Left cardiac atrium (tissue), 4 donors: ENCODE results near the gene PCSK7. TPM values are rescaled to one million over a fixed set of nuclear protein-coding genes. Genes with fewer than 3 reads are reported as not detected.

Source experiments
- ATAC-seq, 2 donors: fragments of 200-7000 bp; cut with Tn5 transposase; one replicate each; pipeline ENCODE4 v1.9.1; 2020; ENCODE audit warnings: mild to moderate bottlenecking in 2 of 2, moderate library complexity in 2 of 2
- DNase-seq: peaks from one replicate; pipeline ENCODE4 v3.0.0-alpha.2; 2020
- intact Hi-C, 2 donors: fragments of 100-400 bp; cut with DNase I; formaldehyde crosslinking; loops; one replicate each; pipeline versions ENCODE4 v1.14.1 to v1.15.1; 2022 to 2023
- total RNA-seq, 2 donors: library from RNA; stranded (reverse); fragmentation: NEBNext Ultra II Directional; extraction: Animal tissue kit (Norgen Biotek cat#: 25700); gene quantifications; one replicate each; pipeline ENCODE4 v1.2.1, GENCODE V29; 2021
- donor health status: DM: no; HTN: yes; CAD: no.
- donor health status: DM: no; HTN: yes; CAD: no; lungs with severe emphysema.
- donor health status: DM: yes; HTN: yes; CAD: no.
- donor health status: Dilated cardiomyopathy.

The PCSK7 gene
- total RNA-seq, 2 donors from 2014 or later = 29.2 to 42.5 TPM

GRCh38 chr11:117177534-117178209 is 54.2 kb downstream of the PCSK7 start:
- intact Hi-C loops = loop anchor here in 1 of 2 donors (2.0 to 5.0 kb wide), 2 partner anchors 33 to 45 kb away; partner anchors contain the start of gene PAFAH1B2
- no peak for DNase-seq
- ATAC-seq = no peak

GRCh38 chr11:117176186-117176585 is 55.7 kb downstream of the PCSK7 start:
- no peak for ATAC-seq
- intact Hi-C loops = loop anchor here in 1 of 2 donors (2.0 to 5.0 kb wide), 2 partner anchors 31 to 46 kb away; partner anchors contain the start of gene PAFAH1B2
- DNase-seq = no peak

- intact Hi-C loops = loop anchor here in 1 of 2 donors (2.0 to 5.0 kb wide), 2 partner anchors 31 to 47 kb away; partner anchors contain the start of gene PAFAH1B2
- DNase-seq = no peak
- no peak for ATAC-seq
Observed at GRCh38 chr11:117175781-117176180, 56.1 kb downstream of the PCSK7 start.

GRCh38 chr11:117175104-117175503 is 56.8 kb downstream of the PCSK7 start:
- ATAC-seq (no peak), DNase-seq (no peak)
- intact Hi-C loops = loop anchor here in 1 of 2 donors (5.0 kb wide), 1 partner anchor 47 kb away; no protein-coding TSS in a partner anchor

DNA sequence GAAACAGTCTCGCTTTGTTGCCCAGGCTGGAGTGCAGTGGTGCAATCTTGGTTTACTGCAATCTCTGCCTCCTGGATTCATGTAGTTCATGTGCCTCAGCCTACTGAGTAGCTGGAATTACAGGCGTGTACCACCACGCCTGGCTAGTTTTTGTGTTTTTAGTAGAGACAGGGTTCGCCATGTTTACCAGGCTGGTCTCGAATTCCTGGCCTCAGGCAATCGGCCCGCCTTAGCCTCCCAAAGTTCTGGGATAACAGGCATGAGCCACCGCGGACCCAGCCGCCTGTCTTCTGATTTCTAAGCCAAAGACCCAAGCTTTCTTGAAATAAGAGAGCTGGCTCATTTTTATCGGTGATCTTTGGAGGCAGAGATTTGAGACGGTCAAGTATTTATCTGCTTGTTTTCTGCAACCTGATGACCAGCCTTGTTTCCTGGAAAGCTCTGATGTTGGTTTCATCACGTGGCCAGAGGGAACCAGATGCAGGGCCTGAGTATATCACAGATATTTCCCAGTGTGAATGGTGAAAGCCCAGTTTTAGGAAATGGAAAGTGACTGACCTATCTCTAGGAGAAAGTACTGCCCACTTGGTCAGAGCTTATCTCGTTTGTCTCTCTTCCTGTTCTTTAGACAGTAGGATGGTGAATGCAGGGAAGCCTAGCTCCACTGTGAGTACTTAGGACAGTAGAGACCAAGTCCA is 59.0 kb downstream of the PCSK7 start:
- DNase-seq (no peak), ATAC-seq (peak; percentile 51 to 70)
- intact Hi-C loops = no loop called here

DNA sequence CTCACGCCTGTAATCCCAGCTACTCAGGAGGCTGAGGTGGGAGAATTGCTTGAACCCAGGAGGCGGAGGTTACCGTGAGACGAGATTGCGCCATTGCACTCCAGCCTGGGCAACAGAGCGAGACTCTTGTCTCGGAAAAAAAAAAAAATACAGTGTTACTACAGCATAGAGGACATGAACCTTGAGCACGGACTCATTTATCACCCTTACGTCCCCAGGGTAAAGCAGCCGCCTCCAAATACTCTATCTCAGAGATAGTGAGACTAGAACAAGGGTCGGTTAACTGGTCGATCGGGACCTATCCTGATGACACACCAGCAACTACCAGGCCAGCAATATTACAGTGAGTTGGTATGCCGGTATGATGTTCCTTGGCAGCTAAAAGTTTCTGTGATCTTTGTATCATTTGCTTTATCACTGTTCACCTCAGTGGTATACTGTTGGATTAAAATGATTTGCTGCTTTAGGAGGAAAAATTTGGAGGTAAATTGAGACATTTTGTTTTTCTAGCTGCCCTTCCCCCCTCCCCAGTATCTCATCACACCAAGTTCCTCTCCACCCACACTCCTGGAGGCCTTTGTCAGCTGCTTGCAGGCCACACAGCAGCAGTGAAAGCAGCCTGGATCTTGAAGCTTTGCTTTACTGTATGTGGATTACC is 60.3 kb downstream of the PCSK7 start:
- ATAC-seq = peak in 1 of 2 donors; percentile 29
- no peak for DNase-seq
- intact Hi-C loops = no loop called here

GRCh38 chr11:117171007-117171403 is 60.9 kb downstream of the PCSK7 start:
- intact Hi-C loops = no loop called here
- DNase-seq (no peak), ATAC-seq (no peak)

GRCh38 chr11:117170210-117170609 is 61.7 kb downstream of the PCSK7 start:
- ATAC-seq (no peak), DNase-seq (no peak)
- intact Hi-C loops = no loop called here

DNA sequence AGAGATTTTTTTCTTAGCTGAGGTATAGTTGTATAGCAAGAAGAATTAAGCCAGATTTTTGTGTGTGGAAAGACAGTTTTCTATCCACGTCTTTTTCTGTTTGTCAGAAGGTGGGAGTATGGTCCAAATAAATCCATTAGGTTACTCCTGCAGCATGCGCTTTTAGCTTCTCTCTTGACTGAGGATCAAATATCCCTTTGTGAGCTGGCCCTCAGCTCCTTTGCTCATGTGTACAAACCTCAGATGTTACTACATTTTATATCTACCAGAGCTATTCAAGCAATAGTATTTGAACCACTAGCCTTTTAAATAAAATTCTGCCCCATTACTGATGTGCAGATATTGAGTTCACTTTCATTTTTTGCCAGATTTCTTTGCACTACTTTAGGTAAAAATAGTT is 62.1 kb downstream of the PCSK7 start:
- no peak for ATAC-seq
- no peak for DNase-seq
- intact Hi-C loops = no loop called here

DNA sequence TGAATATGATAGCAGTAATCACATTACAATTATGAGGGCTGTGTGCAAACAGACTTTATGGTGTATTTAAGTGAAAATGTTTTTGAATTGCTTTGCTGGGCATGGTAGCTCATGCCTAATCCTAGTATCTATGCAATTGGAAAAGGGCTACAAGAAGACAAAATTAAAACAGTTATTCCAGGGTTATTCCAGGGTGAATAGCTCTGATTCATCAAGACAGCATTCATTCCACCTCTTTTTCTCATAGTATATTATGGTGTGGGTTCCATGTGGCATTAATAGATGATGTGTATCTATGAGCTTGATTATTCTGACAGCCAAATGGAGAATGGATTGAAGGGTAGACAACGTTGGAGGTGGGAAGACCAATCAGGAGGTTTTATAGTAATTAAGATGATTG is 65.4 kb downstream of the PCSK7 start:
- ATAC-seq = no peak
- intact Hi-C loops = no loop called here
- no peak for DNase-seq

- DNase-seq = no peak
- intact Hi-C loops = no loop called here
- ATAC-seq = no peak
Observed at GRCh38 chr11:117160826-117161225, 71.0 kb downstream of the PCSK7 start.

- intact Hi-C loops = no loop called here
- DNase-seq (no peak), ATAC-seq (no peak)
Observed at GRCh38 chr11:117159892-117160291, 72.0 kb downstream of the PCSK7 start.

GRCh38 chr11:117157507-117157906 is 74.4 kb downstream of the PCSK7 start:
- intact Hi-C loops = no loop called here
- DNase-seq (no peak), ATAC-seq (no peak)

DNA sequence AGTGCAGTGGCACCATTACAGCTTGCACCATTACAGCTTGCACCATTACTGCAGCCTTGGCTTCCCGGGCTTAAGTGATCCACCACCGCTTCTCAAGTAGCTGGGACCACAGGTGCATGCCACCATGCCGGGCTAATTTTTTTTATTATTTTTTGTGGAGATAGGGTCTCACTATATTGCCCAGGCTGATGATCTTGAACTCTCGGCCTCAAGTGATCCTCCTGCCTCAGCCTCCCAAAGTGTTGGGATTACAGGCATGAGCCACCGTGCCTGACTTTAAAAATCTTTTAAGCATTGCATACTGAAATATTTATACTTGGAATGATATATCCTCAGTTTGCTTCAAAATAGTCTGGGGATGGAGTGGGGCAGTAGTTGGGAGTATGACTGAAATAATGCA is 77.4 kb downstream of the PCSK7 start:
- intact Hi-C loops = no loop called here
- no peak for ATAC-seq
- no peak for DNase-seq

Other genes with a start within 250 kb of the PCSK7 start
- gene SIK3, start 133.6 kb downstream of the PCSK7 start, total RNA-seq = 10 to 100 TPM; 22.4 to 36.9 TPM
- gene PAFAH1B2, start 87.8 kb downstream of the PCSK7 start, total RNA-seq = 10 to 100 TPM; 46.2 to 62.5 TPM
- gene SIDT2, start 53.3 kb downstream of the PCSK7 start, total RNA-seq = 10 to 100 TPM; 40.8 to 48.5 TPM
- 1,000 to 10,000 TPM in 1 of 2 donors, 100 to 1,000 TPM in 1; 829 to 1,367 TPM for gene TAGLN, start 32.7 kb downstream of the PCSK7 start, total RNA-seq
- gene RNF214, start 598 bp upstream of the PCSK7 start, total RNA-seq = 10 to 100 TPM; 20.3 to 21.0 TPM
- gene BACE1-AS, start 59.3 kb upstream of the PCSK7 start, total RNA-seq = 1 to 10 TPM; 6.3 to 8.0 TPM
- gene BACE1, start 84.2 kb upstream of the PCSK7 start, total RNA-seq = 10 to 100 TPM; 14.6 to 16.3 TPM
- 1 to 10 TPM; 9.0 to 9.6 TPM for gene CEP164, start 95.8 kb upstream of the PCSK7 start, total RNA-seq